GM23248 (cell line): ENCODE data around the gene RNF40. TPM values are rescaled to one million over a fixed set of nuclear protein-coding genes. Genes with fewer than 3 reads are reported as not detected.

Experiments used
- DNase-seq: peaks from one replicate; pipeline ENCODE4 v3.0.0-alpha.2; 2015
- H2AFZ ChIP-seq: fragments of 200-600 bp; sonication (generic); 2 replicates; pipeline ENCODE4 v1.6.1; 2016; ENCODE audit warnings: antibody characterized with exemption
- H3F3A ChIP-seq: fragments of 200-600 bp; sonication (generic); 2 replicates; pipeline ENCODE4 v1.6.1; 2016; ENCODE audit warnings: mild to moderate bottlenecking, antibody characterized with exemption, mixed run types; ENCODE audit not compliant: insufficient read depth
- H3K27ac ChIP-seq: fragments of 200-600 bp; sonication (generic); 2 replicates; pipeline ENCODE4 v1.5.1; 2016; ENCODE audit warnings: mild to moderate bottlenecking
- H3K27me3 ChIP-seq: fragments of 200-600 bp; sonication (generic); replicated peaks from 2 replicates; pipeline ENCODE4 v1.6.1; 2016; ENCODE audit warnings: mild to moderate bottlenecking; ENCODE audit not compliant: insufficient read depth
- H3K36me3 ChIP-seq: fragments of 200-600 bp; sonication (generic); 2 replicates; pipeline ENCODE4 v1.6.1; 2016; ENCODE audit warnings: low read depth, mild to moderate bottlenecking
- H3K4me1 ChIP-seq: fragments of 200-600 bp; sonication (generic); 2 replicates; pipeline ENCODE4 v1.6.1; 2016; ENCODE audit warnings: mild to moderate bottlenecking; ENCODE audit not compliant: insufficient read depth
- H3K4me2 ChIP-seq: fragments of 200-600 bp; sonication (generic); one replicate; pipeline ENCODE4 v1.6.1; 2016; ENCODE audit warnings: mild to moderate bottlenecking; ENCODE audit not compliant: unreplicated experiment
- H3K4me3 ChIP-seq: fragments of 200-600 bp; sonication (generic); 2 replicates; pipeline ENCODE4 v1.5.1; 2016; ENCODE audit warnings: mild to moderate bottlenecking
- H3K79me2 ChIP-seq: fragments of 200-600 bp; sonication (generic); 2 replicates; pipeline ENCODE4 v1.6.1; 2016; ENCODE audit warnings: mild to moderate bottlenecking; ENCODE audit not compliant: insufficient read depth
- H3K9ac ChIP-seq: fragments of 200-600 bp; sonication (generic); 2 replicates; pipeline ENCODE4 v1.6.1; 2016; ENCODE audit warnings: mild to moderate bottlenecking
- H3K9me2 ChIP-seq: fragments of 200-600 bp; sonication (generic); 2 replicates; pipeline ENCODE4 v1.6.1; 2016; ENCODE audit warnings: mixed run types, mild to moderate bottlenecking, moderate library complexity; ENCODE audit not compliant: insufficient read depth
- H3K9me3 ChIP-seq: fragments of 200-600 bp; sonication (generic); one replicate; pipeline ENCODE4 v1.6.1; 2017; ENCODE audit warnings: low read depth
- H4K20me1 ChIP-seq: fragments of 200-600 bp; sonication (generic); 2 replicates; pipeline ENCODE4 v1.6.0; 2016; ENCODE audit not compliant: insufficient read depth
- EZH2 ChIP-seq: fragments of 200-600 bp; sonication (generic); IDR thresholded peaks from 2 replicates; pipeline ENCODE4 v1.6.1; 2018; ENCODE audit warnings: antibody characterized with exemption, mild to moderate bottlenecking; ENCODE audit not compliant: insufficient read depth, poor library complexity, severe bottlenecking
- EZH2phosphoT487 ChIP-seq: fragments of 200-600 bp; sonication (generic); IDR thresholded peaks from 2 replicates; pipeline ENCODE4 v1.6.1; 2018; ENCODE audit warnings: antibody characterized with exemption, moderate library complexity, mild to moderate bottlenecking, low read depth; ENCODE audit not compliant: insufficient read depth
- WGBS, 2 experiments: methylation state at CpG; one replicate each; pipeline ENCODE4 v1.1.6; 2015 to 2017; ENCODE audit warnings: low lambda C conversion rate in 2 of 2, low coverage in 1 of 2; ENCODE audit errors: missing lambda C conversion rate in 2 of 2; 5-methylcytosine and 5-hydroxymethylcytosine counted together
- in situ Hi-C: fragments of 300-500 bp; cut with MboI; formaldehyde crosslinking; loops from 2 replicates; pipeline ENCODE4 v1.15.0; 2020
- polyA plus RNA-seq: library from polyadenylated mRNA; unstranded; fragments of >200 nt; fragmentation: Nextera tagmentation; extraction: Ambion mirVana; gene quantifications from 2 replicates; pipeline ENCODE4 v1.2.1, GENCODE V29; 2016
- total RNA-seq: library from RNA; depleted of rRNA; stranded (reverse); fragments of >200 nt; shearing (Covaris generic); gene quantifications from 2 replicates; pipeline ENCODE4 v1.2.3, GENCODE V29; 2014

RNF40 gene
- total and polyA plus RNA-seq, 2 experiments from 2014 or later, result 71.2 to 97.9 TPM

GRCh38 chr16:30723725-30724355 is 38.3 kb upstream of the RNF40 start:
- Histone ChIP-seq H2AFZ (no peak overlapping the region), H3K9ac (no peak overlapping the region), H3K4me2 (no peak overlapping the region), H3K4me3 (no peak overlapping the region), H3K4me1 (no peaks in the 10 kb centered on the region), H3F3A (peaks cover 10% of the 10 kb centered on the region), H3K79me2 (peaks cover 86% of the 10 kb centered on the region), H4K20me1 (0 out of 2 replicates have a peak, but pooled peaks cover 8% of the 10 kb centered on the region), H3K27ac (no peak overlapping the region), H3K9me3 (no peaks in the 10 kb centered on the region), H3K9me2 (no peaks in the 10 kb centered on the region), H3K36me3 (peaks cover 59% of the 10 kb centered on the region), H3K27me3 (no peaks in the 10 kb centered on the region)
- WGBS, 2 experiments, result 97 to 99% methylated on average over 12 of the region's 12 CpGs
- TF ChIP-seq EZH2 (no peak), EZH2phosphoT487 (no peak)
- in situ Hi-C loops, result no loop called here
- DNase-seq, result no peak

GRCh38 chr16:30724641-30725417 is 37.3 kb upstream of the RNF40 start:
- Histone ChIP-seq H3K36me3 (peaks cover 62% of the 10 kb centered on the region), H3K9me2 (no peaks in the 10 kb centered on the region), H3K79me2 (peaks cover 86% of the 10 kb centered on the region), H3K4me3 (no peak overlapping the region), H3K9ac (no peak overlapping the region), H3K4me1 (no peaks in the 10 kb centered on the region), H4K20me1 (0 out of 2 replicates have a peak, but pooled peaks cover 3% of the 10 kb centered on the region), H2AFZ (no peak overlapping the region), H3K4me2 (no peak overlapping the region), H3F3A (peaks cover 10% of the 10 kb centered on the region), H3K27me3 (no peaks in the 10 kb centered on the region), H3K9me3 (no peaks in the 10 kb centered on the region), H3K27ac (no peak overlapping the region)
- TF ChIP-seq EZH2phosphoT487 (no peak), EZH2 (no peak)
- no peak for DNase-seq
- 69 to 75% methylated on average over 20 to 23 of the region's 23 CpGs for whole genome bisulfite sequencing, 2 experiments
- in situ Hi-C loops, result no loop called here

- Histone ChIP-seq H3K4me2 (no peak overlapping the region), H4K20me1 (no peaks in the 10 kb centered on the region), H3K9me3 (no peaks in the 10 kb centered on the region), H2AFZ (no peak overlapping the region), H3K27ac (no peak overlapping the region), H3K4me1 (no peaks in the 10 kb centered on the region), H3K9me2 (no peaks in the 10 kb centered on the region), H3K79me2 (peaks cover 84% of the 10 kb centered on the region), H3K27me3 (no peaks in the 10 kb centered on the region), H3K9ac (no peak overlapping the region), H3F3A (peaks cover 10% of the 10 kb centered on the region), H3K4me3 (no peak overlapping the region), H3K36me3 (peaks cover 62% of the 10 kb centered on the region)
- 99 to 100% methylated on average over 3 of the region's 3 CpGs for WGBS, 2 experiments
- DNase-seq, result no peak
- in situ Hi-C loops, result no loop called here
- TF ChIP-seq EZH2 (no peak), EZH2phosphoT487 (no peak)
Measured at GRCh38 chr16:30725418-30725792, 36.7 kb upstream of the RNF40 start.

GRCh38 chr16:30728321-30728720 is 33.8 kb upstream of the RNF40 start:
- Histone ChIP-seq H3K4me1 (no peaks in the 10 kb centered on the region), H3K27me3 (no peaks in the 10 kb centered on the region), H3F3A (0 out of 2 replicates have a peak, but pooled peaks cover 5% of the 10 kb centered on the region), H3K79me2 (peaks cover 63% of the 10 kb centered on the region), H3K4me3 (no peak overlapping the region), H3K9me2 (no peaks in the 10 kb centered on the region), H4K20me1 (no peaks in the 10 kb centered on the region), H3K4me2 (no peak overlapping the region), H3K9ac (no peak overlapping the region), H3K27ac (no peak overlapping the region), H3K9me3 (no peaks in the 10 kb centered on the region), H2AFZ (no peak overlapping the region), H3K36me3 (peaks cover 55% of the 10 kb centered on the region)
- no peak for TF ChIP-seq EZH2
- no peak for TF ChIP-seq EZH2phosphoT487
- DNase-seq, result no peak
- WGBS, 2 experiments, result 96 to 98% methylated on average over 6 of the region's 6 CpGs
- in situ Hi-C loops, result no loop called here
